GM12873 (cell line): ENCODE measurements around the gene RIMBP2.

ENCODE experiments used
- CTCF ChIP-seq: IDR thresholded peaks from 2 replicates; pipeline ENCODE4 v1.5.1; 2012; ENCODE audit warnings: low read depth, mild to moderate bottlenecking, moderate library complexity, low read length, control low read depth; ENCODE audit not compliant: insufficient read depth; ENCODE audit errors: missing control alignments

RIMBP2 gene

GRCh38 chr12:130579231-130579630 lies 136.9 kb downstream of the RIMBP2 start:
- no peak for TF ChIP-seq CTCF

- no peak for TF ChIP-seq CTCF
Measured at GRCh38 chr12:130577351-130577750, 138.7 kb downstream of the RIMBP2 start.

GRCh38 chr12:130576371-130576816 lies 139.7 kb downstream of the RIMBP2 start:
- no peak for TF ChIP-seq CTCF

GRCh38 chr12:130574402-130574801 lies 141.7 kb downstream of the RIMBP2 start:
- TF ChIP-seq CTCF = no peak

- no peak for TF ChIP-seq CTCF
Measured at GRCh38 chr12:130573766-130574165, 142.3 kb downstream of the RIMBP2 start.

GRCh38 chr12:130573235-130573634 lies 142.9 kb downstream of the RIMBP2 start:
- no peak for TF ChIP-seq CTCF

GRCh38 chr12:130572553-130572952 lies 143.5 kb downstream of the RIMBP2 start:
- no peak for TF ChIP-seq CTCF
